Astrocyte (in vitro differentiated cells and primary cell): ENCODE data around the gene DNMBP. TPM values are rescaled to one million over a fixed set of nuclear protein-coding genes. Genes with fewer than 3 reads are reported as not detected.

Source experiments
- DNase-seq: peaks from one replicate; pipeline ENCODE4 v3.0.0-alpha.2; 2010; ENCODE audit warnings: low read depth
- FAIRE-seq: peaks from 2 replicates; lab custom pipeline; 2011; peaks lifted over from hg19 to GRCh38; lab: Jason Lieb, UNC
- H2AFZ ChIP-seq: 2 replicates; pipeline ENCODE4 v1.6.0; 2012; ENCODE audit warnings: low read depth, low read length, inconsistent platforms
- H3K27ac ChIP-seq: 2 replicates; pipeline ENCODE4 v1.5.1; 2011; ENCODE audit warnings: low read depth, low read length, inconsistent platforms
- H3K27me3 ChIP-seq: 2 replicates; pipeline ENCODE4 v1.6.0; 2011; ENCODE audit warnings: low read length, inconsistent platforms; ENCODE audit not compliant: insufficient read depth
- H3K36me3 ChIP-seq: 2 replicates; pipeline ENCODE4 v1.5.1; 2011; ENCODE audit warnings: low read length, inconsistent platforms; ENCODE audit not compliant: insufficient read depth
- H3K4me1 ChIP-seq: 2 replicates; pipeline ENCODE4 v1.5.1; 2011; ENCODE audit warnings: low read length, inconsistent platforms; ENCODE audit not compliant: insufficient read depth
- H3K4me2 ChIP-seq: 2 replicates; pipeline ENCODE4 v1.6.0; 2012; ENCODE audit warnings: low read length, inconsistent platforms
- H3K4me3 ChIP-seq: 2 replicates; pipeline ENCODE4 v1.5.1; 2011; ENCODE audit warnings: low read depth, mild to moderate bottlenecking, low read length, inconsistent platforms; ENCODE audit not compliant: insufficient read depth
- H3K79me2 ChIP-seq: 2 replicates; pipeline ENCODE4 v1.6.0; 2012; ENCODE audit warnings: mild to moderate bottlenecking, low read length, inconsistent platforms; ENCODE audit not compliant: insufficient read depth
- H3K9ac ChIP-seq: 2 replicates; pipeline ENCODE4 v1.6.0; 2012; ENCODE audit warnings: mild to moderate bottlenecking, low read length, inconsistent platforms
- H3K9me3 ChIP-seq: 2 replicates; pipeline ENCODE4 v1.5.1; 2012; ENCODE audit warnings: low read depth, mild to moderate bottlenecking, low read length, inconsistent platforms; ENCODE audit not compliant: insufficient read depth
- H4K20me1 ChIP-seq: 2 replicates; pipeline ENCODE4 v1.6.0; 2012; ENCODE audit warnings: low read length, inconsistent platforms; ENCODE audit not compliant: insufficient read depth
- H3K27ac Mint-ChIP-seq: one replicate; pipeline ENCODE4 v1.8.0; 2021; ENCODE audit warnings: mild to moderate bottlenecking, mixed read lengths; ENCODE audit not compliant: unreplicated experiment
- H3K27me3 Mint-ChIP-seq: one replicate; pipeline ENCODE4 v1.8.0; 2021; ENCODE audit warnings: low read depth, mixed read lengths; ENCODE audit not compliant: unreplicated experiment
- H3K36me3 Mint-ChIP-seq: one replicate; pipeline ENCODE4 v1.8.0; 2021; ENCODE audit warnings: low read depth, mixed read lengths; ENCODE audit not compliant: unreplicated experiment
- H3K4me1 Mint-ChIP-seq: one replicate; pipeline ENCODE4 v1.8.0; 2021; ENCODE audit warnings: low read depth, mixed read lengths; ENCODE audit not compliant: unreplicated experiment
- H3K4me3 Mint-ChIP-seq: one replicate; pipeline ENCODE4 v1.8.0; 2021; ENCODE audit warnings: mild to moderate bottlenecking, moderate library complexity, mixed read lengths; ENCODE audit not compliant: unreplicated experiment
- H3K9me3 Mint-ChIP-seq: one replicate; pipeline ENCODE4 v1.8.0; 2021; ENCODE audit warnings: mild to moderate bottlenecking, mixed read lengths; ENCODE audit not compliant: unreplicated experiment
- EZH2 ChIP-seq: IDR thresholded peaks from 2 replicates; pipeline ENCODE4 v1.6.1; 2012; ENCODE audit warnings: mild to moderate bottlenecking, low read length, inconsistent platforms; ENCODE audit not compliant: insufficient read depth
- total RNA-seq: library from RNA; stranded (reverse); gene quantifications from 2 replicates; pipeline ENCODE4 v1.2.1, GENCODE V29; 2021
- TF ChIP-seq, protein P1 (sequence below): IDR thresholded peaks from 2 replicates; pipeline ENCODE4 v1.5.1; 2011; ENCODE audit warnings: low read depth, mild to moderate bottlenecking, inconsistent platforms, low read length, moderate library complexity; ENCODE audit not compliant: insufficient read depth

The DNMBP gene
- total RNA-seq, 1 donor from 2014 or later, result 24.8 TPM

DNA sequence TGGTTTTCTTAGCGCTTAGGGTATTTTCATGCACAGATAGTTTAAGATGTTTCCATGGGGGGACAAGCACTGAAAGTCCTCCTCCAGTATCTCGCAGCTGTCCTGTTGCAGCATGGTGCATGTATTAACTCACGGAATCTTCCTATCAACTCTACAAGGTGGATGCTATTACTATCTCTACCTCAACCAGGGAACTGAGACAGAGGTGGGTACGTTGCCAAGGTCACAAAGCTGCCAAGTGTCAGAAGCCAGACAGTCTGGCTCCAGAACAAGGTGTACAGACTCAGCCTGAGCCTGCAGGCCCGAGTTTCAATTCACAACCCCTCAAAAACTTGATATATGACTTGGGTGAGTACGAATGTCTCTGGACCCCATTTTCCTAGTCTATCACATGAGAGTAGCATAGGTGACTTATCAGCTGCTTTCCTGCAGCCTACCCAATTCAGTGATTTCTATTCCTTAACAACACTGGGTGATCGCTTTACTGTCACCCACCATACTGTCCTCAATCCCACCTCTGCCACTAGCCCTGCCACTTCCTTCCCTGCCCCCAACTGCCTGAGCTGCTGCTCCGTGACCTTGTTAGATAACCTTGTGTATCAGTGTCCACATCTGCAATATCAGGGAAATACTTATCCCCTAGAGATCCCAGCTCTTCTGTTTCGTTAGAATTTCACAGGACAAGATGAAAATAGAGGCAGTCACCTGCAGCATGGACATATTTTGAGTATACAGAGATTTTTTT, 135.2 kb downstream of the DNMBP start:
- Mint-ChIP-seq H3K27ac (no peak overlapping the region), H3K27me3 (no peaks in the 10 kb centered on the region), H3K4me1 (peaks cover 7% of the 10 kb centered on the region), H3K36me3 (peaks cover 30% of the 10 kb centered on the region), H3K9me3 (peaks cover 2% of the 10 kb centered on the region), H3K4me3 (no peak overlapping the region)
- Histone ChIP-seq H3K9me3 (no peaks in the 10 kb centered on the region), H3K27me3 (no peaks in the 10 kb centered on the region), H3K79me2 (no peaks in the 10 kb centered on the region), H3K4me2 (no peak overlapping the region), H3K27ac (no peak overlapping the region), H3K36me3 (peaks cover 46% of the 10 kb centered on the region), H3K4me3 (no peak overlapping the region), H3K4me1 (no peaks in the 10 kb centered on the region), H4K20me1 (peaks cover 16% of the 10 kb centered on the region), H3K9ac (no peak overlapping the region), H2AFZ (no peak overlapping the region)
- no peak for FAIRE-seq
- TF ChIP-seq EZH2, result no peak
- TF ChIP-seq, protein P1, sequence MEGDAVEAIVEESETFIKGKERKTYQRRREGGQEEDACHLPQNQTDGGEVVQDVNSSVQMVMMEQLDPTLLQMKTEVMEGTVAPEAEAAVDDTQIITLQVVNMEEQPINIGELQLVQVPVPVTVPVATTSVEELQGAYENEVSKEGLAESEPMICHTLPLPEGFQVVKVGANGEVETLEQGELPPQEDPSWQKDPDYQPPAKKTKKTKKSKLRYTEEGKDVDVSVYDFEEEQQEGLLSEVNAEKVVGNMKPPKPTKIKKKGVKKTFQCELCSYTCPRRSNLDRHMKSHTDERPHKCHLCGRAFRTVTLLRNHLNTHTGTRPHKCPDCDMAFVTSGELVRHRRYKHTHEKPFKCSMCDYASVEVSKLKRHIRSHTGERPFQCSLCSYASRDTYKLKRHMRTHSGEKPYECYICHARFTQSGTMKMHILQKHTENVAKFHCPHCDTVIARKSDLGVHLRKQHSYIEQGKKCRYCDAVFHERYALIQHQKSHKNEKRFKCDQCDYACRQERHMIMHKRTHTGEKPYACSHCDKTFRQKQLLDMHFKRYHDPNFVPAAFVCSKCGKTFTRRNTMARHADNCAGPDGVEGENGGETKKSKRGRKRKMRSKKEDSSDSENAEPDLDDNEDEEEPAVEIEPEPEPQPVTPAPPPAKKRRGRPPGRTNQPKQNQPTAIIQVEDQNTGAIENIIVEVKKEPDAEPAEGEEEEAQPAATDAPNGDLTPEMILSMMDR, result no peak
- DNase-seq, result no peak

DNA sequence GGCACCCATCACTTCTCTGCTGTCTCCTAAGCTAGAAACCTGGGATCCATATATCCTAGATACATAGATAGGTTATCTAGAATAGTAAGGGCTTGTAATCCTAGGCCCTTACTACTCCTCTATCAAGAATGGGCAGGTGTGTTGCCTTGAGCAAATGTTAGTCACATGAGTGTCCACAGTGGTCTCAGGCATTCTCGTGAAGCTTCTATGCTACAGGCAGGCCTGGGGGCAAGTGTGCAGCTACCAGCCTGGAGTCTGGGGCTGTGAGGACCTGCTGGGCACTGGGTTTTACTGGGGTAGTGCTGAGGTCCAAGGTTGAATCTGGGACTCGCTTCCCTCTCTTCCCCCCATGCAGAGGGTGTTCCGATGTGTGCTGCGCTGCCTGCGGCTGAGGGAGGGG, 135.9 kb downstream of the DNMBP start:
- H3K9ac ChIP-seq, result no peak overlapping the region
- Mint-ChIP-seq H3K9me3 (peaks cover 3% of the 10 kb centered on the region), H3K4me3 (no peak overlapping the region), H3K27me3 (no peaks in the 10 kb centered on the region), H3K4me1 (peaks cover 7% of the 10 kb centered on the region), H3K27ac (no peak overlapping the region), H3K36me3 (peaks cover 27% of the 10 kb centered on the region)
- no peak overlapping the region for H2AFZ ChIP-seq
- no peak for FAIRE-seq
- no peaks in the 10 kb centered on the region for H3K27me3 ChIP-seq
- H3K4me2 ChIP-seq, result no peak overlapping the region
- no peaks in the 10 kb centered on the region for H3K79me2 ChIP-seq
- H3K4me1 ChIP-seq, result no peaks in the 10 kb centered on the region
- no peak for DNase-seq
- no peak overlapping the region for H3K27ac ChIP-seq
- peaks cover 41% of the 10 kb centered on the region for H3K36me3 ChIP-seq
- peaks cover 16% of the 10 kb centered on the region for H4K20me1 ChIP-seq
- H3K9me3 ChIP-seq, result no peaks in the 10 kb centered on the region
- TF ChIP-seq EZH2, result no peak
- TF ChIP-seq, protein P1, result no peak
- H3K4me3 ChIP-seq, result no peak overlapping the region
